DND-41 (cell line): ENCODE measurements around the gene OTOP3.

ENCODE experiments used
- EZH2 ChIP-seq: IDR thresholded peaks from 3 replicates; pipeline ENCODE4 v1.6.1; 2012; ENCODE audit warnings: borderline replicate concordance, low read depth, mild to moderate bottlenecking, moderate library complexity, low read length, inconsistent platforms; ENCODE audit not compliant: severe bottlenecking
- TF ChIP-seq, protein P1 (sequence below): IDR thresholded peaks from 2 replicates; pipeline ENCODE4 v1.5.1; 2012; ENCODE audit warnings: borderline replicate concordance, low read length, moderate library complexity, mild to moderate bottlenecking; ENCODE audit not compliant: poor library complexity, severe bottlenecking; ENCODE audit errors: extremely low read depth

GRCh38 chr17:74981318-74981978 lies 45.8 kb downstream of the OTOP3 start:
- TF ChIP-seq, protein P1, sequence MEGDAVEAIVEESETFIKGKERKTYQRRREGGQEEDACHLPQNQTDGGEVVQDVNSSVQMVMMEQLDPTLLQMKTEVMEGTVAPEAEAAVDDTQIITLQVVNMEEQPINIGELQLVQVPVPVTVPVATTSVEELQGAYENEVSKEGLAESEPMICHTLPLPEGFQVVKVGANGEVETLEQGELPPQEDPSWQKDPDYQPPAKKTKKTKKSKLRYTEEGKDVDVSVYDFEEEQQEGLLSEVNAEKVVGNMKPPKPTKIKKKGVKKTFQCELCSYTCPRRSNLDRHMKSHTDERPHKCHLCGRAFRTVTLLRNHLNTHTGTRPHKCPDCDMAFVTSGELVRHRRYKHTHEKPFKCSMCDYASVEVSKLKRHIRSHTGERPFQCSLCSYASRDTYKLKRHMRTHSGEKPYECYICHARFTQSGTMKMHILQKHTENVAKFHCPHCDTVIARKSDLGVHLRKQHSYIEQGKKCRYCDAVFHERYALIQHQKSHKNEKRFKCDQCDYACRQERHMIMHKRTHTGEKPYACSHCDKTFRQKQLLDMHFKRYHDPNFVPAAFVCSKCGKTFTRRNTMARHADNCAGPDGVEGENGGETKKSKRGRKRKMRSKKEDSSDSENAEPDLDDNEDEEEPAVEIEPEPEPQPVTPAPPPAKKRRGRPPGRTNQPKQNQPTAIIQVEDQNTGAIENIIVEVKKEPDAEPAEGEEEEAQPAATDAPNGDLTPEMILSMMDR = no peak
- no peak for TF ChIP-seq EZH2
